ENCODE measurements around the gene EBLN2.

The EBLN2 gene

GRCh38 chr3:73098026-73098425, 36.6 kb downstream of the EBLN2 start:
- H3K4me2 ChIP-seq: no peak overlapping the region
- no peaks in the 10 kb centered on the region for H4K20me1 ChIP-seq

GRCh38 chr3:73098873-73099272, 37.4 kb downstream of the EBLN2 start:
- Histone ChIP-seq H3K9me3 (no peaks in the 10 kb centered on the region), H3K9ac (no peak overlapping the region), H4K20me1 (no peaks in the 10 kb centered on the region), H3K36me3 (no peaks in the 10 kb centered on the region), H3K4me1 (peaks cover 26% of the 10 kb centered on the region), H3K27ac (no peak overlapping the region), H3K27me3 (no peaks in the 10 kb centered on the region), H3K4me2 (no peak overlapping the region), H3K4me3 (no peak overlapping the region)
- TF ChIP-seq Cebpa-rat (IDR thresholded peaks at IDR 0.05): no peak

More at GRCh38 chr3:73098026-73098425, 36.6 kb downstream of the EBLN2 start:
- Histone ChIP-seq H3K27ac (no peak overlapping the region), H3K36me3 (no peaks in the 10 kb centered on the region), H3K4me3 (no peak overlapping the region), H3K9ac (no peak overlapping the region), H3K27me3 (no peaks in the 10 kb centered on the region), H3K4me1 (peaks cover 30% of the 10 kb centered on the region), H3K9me3 (no peaks in the 10 kb centered on the region)
- no peak for TF ChIP-seq Cebpa-rat (IDR thresholded peaks at IDR 0.05)

- H3K4me3 ChIP-seq: no peak overlapping the region
- H3K4me1 ChIP-seq: peaks cover 6% of the 10 kb centered on the region; the same call in 1 of the 2 replicates
- no peak overlapping the region for H3K27ac ChIP-seq
- no peak overlapping the region for H3K4me2 ChIP-seq
- H3K9ac ChIP-seq: no peak overlapping the region
- no peaks in the 10 kb centered on the region for H3K9me3 ChIP-seq
- no peak for TF ChIP-seq Cebpa-rat (IDR thresholded peaks at IDR 0.05)
- H3K36me3 ChIP-seq: no peaks in the 10 kb centered on the region
- H3K27me3 ChIP-seq: no peaks in the 10 kb centered on the region
- no peaks in the 10 kb centered on the region for H4K20me1 ChIP-seq
These were observed 39.5 kb downstream of the EBLN2 start for GRCh38 chr3:73100741-73101559.

- Histone ChIP-seq H3K27ac (no peak overlapping the region), H3K9ac (no peak overlapping the region), H4K20me1 (no peaks in the 10 kb centered on the region), H3K4me3 (no peak overlapping the region), H3K4me2 (no peak overlapping the region), H3K4me1 (peaks cover 6% of the 10 kb centered on the region; the same call in 1 of the 2 replicates), H3K36me3 (no peaks in the 10 kb centered on the region), H3K27me3 (no peaks in the 10 kb centered on the region), H3K9me3 (no peaks in the 10 kb centered on the region)
- TF ChIP-seq Cebpa-rat (IDR thresholded peaks at IDR 0.05): no peak
These were observed 40.4 kb downstream of the EBLN2 start for GRCh38 chr3:73101881-73102280.

GRCh38 chr3:73107215-73107614, 45.8 kb downstream of the EBLN2 start:
- Histone ChIP-seq H4K20me1 (no peaks in the 10 kb centered on the region), H3K4me3 (no peak overlapping the region), H3K4me1 (no peaks in the 10 kb centered on the region), H3K4me2 (no peak overlapping the region), H3K27me3 (no peaks in the 10 kb centered on the region), H3K9me3 (no peaks in the 10 kb centered on the region), H3K9ac (no peak overlapping the region), H3K36me3 (no peaks in the 10 kb centered on the region), H3K27ac (no peak overlapping the region)
- TF ChIP-seq Cebpa-rat (IDR thresholded peaks at IDR 0.05): no peak

- H3K27ac ChIP-seq: no peak overlapping the region
These were observed 46.3 kb downstream of the EBLN2 start for GRCh38 chr3:73107676-73108187.

GRCh38 chr3:73108750-73109149, 47.3 kb downstream of the EBLN2 start:
- Histone ChIP-seq H3K4me3 (no peak overlapping the region), H3K4me1 (no peaks in the 10 kb centered on the region), H3K36me3 (no peaks in the 10 kb centered on the region), H3K9me3 (no peaks in the 10 kb centered on the region), H3K27me3 (no peaks in the 10 kb centered on the region), H3K4me2 (no peak overlapping the region), H3K27ac (no peak overlapping the region), H4K20me1 (no peaks in the 10 kb centered on the region), H3K9ac (no peak overlapping the region)
- no peak for TF ChIP-seq Cebpa-rat (IDR thresholded peaks at IDR 0.05)

More at GRCh38 chr3:73107676-73108187, 46.3 kb downstream of the EBLN2 start:
- Histone ChIP-seq H3K9me3 (no peaks in the 10 kb centered on the region), H3K27me3 (no peaks in the 10 kb centered on the region), H3K4me3 (no peak overlapping the region), H3K9ac (no peak overlapping the region), H3K4me1 (no peaks in the 10 kb centered on the region), H4K20me1 (no peaks in the 10 kb centered on the region), H3K4me2 (no peak overlapping the region), H3K36me3 (no peaks in the 10 kb centered on the region)
- TF ChIP-seq Cebpa-rat (IDR thresholded peaks at IDR 0.05): no peak

- Histone ChIP-seq H3K36me3 (no peaks in the 10 kb centered on the region), H4K20me1 (no peaks in the 10 kb centered on the region), H3K4me3 (no peak overlapping the region), H3K9me3 (no peaks in the 10 kb centered on the region), H3K9ac (no peak overlapping the region), H3K4me2 (no peak overlapping the region), H3K27ac (no peak overlapping the region), H3K27me3 (no peaks in the 10 kb centered on the region), H3K4me1 (peaks cover 1% of the 10 kb centered on the region; the same call in 1 of the 2 replicates)
- TF ChIP-seq Cebpa-rat (IDR thresholded peaks at IDR 0.05): no peak
These were observed 49.1 kb downstream of the EBLN2 start for GRCh38 chr3:73110530-73110929.
